CD14-positive monocyte (primary cell): ENCODE results near the gene LDAH. TPM values are rescaled to one million over a fixed set of nuclear protein-coding genes. Genes with fewer than 3 reads are reported as not detected.

Experiments used
- DNase-seq, 3 donors: peaks; one replicate each; pipeline ENCODE4 v3.0.0-alpha.2; 2011 to 2022
- H2AFZ ChIP-seq: 2 replicates; pipeline ENCODE4 v1.6.0; 2012; ENCODE audit warnings: mild to moderate bottlenecking, low read depth, low read length, inconsistent platforms; ENCODE audit not compliant: insufficient read depth, poor library complexity, severe bottlenecking
- H3K27ac ChIP-seq, 2 donors: 1 replicate in 1 of 2; 2 replicates in 1 of 2; pipeline ENCODE4 v1.5.1; 2012 to 2013; ENCODE audit warnings: low read length in 2 of 2, control low read depth in 1 of 2, inconsistent platforms in 1 of 2, low read depth in 1 of 2, mild to moderate bottlenecking in 1 of 2
- H3K27me3 ChIP-seq, 2 donors: one replicate each; pipeline versions ENCODE4 v1.6.0 to v1.6.1; 2011 to 2013; ENCODE audit warnings: low read length in 2 of 2; ENCODE audit not compliant: control insufficient read depth in 2 of 2, insufficient read depth in 2 of 2
- H3K36me3 ChIP-seq, 2 donors: replicated peaks in 1 of 2; 1 replicate in 1 of 2; 2 replicates in 1 of 2; pipeline versions ENCODE4 v1.5.1 to v1.6.1; 2012 to 2013; ENCODE audit warnings: low read length in 2 of 2, control low read depth in 1 of 2, inconsistent platforms in 1 of 2, mild to moderate bottlenecking in 1 of 2; ENCODE audit not compliant: insufficient read depth in 2 of 2, control insufficient read depth in 1 of 2
- H3K4me1 ChIP-seq, 2 donors: 1 replicate in 1 of 2; 2 replicates in 1 of 2; pipeline versions ENCODE4 v1.5.1 to v1.6.1; 2012 to 2013; ENCODE audit warnings: low read length in 2 of 2, control low read depth in 1 of 2, inconsistent platforms in 1 of 2, mild to moderate bottlenecking in 1 of 2, moderate library complexity in 1 of 2; ENCODE audit not compliant: insufficient read depth in 2 of 2, control insufficient read depth in 1 of 2
- H3K4me2 ChIP-seq: replicated peaks from 2 replicates; pipeline ENCODE3; 2012; ENCODE audit warnings: low read length, moderate library complexity, mild to moderate bottlenecking; ENCODE audit not compliant: poor library complexity, severe bottlenecking; ENCODE audit errors: extremely low read depth
- H3K4me3 ChIP-seq, 3 experiments: fragments of 200-600 bp in 1 of 3; sonication (generic) in 1 of 3; replicated peaks in 1 of 3; 1 replicate in 2 of 3; 2 replicates in 1 of 3; pipeline ENCODE4 v1.5.1; 2011 to 2013; ENCODE audit warnings: low read length in 3 of 3, mild to moderate bottlenecking in 3 of 3, control low read depth in 2 of 3, low read depth in 2 of 3, inconsistent platforms in 1 of 3, moderate library complexity in 1 of 3
- H3K79me2 ChIP-seq: 2 replicates; pipeline ENCODE4 v1.6.0; 2012; ENCODE audit warnings: mild to moderate bottlenecking, control low read depth, inconsistent platforms, low read length, moderate library complexity; ENCODE audit not compliant: insufficient read depth
- H3K9ac ChIP-seq: 2 replicates; pipeline ENCODE4 v1.6.0; 2017; ENCODE audit warnings: low read length, mild to moderate bottlenecking; ENCODE audit not compliant: insufficient read depth, poor library complexity, severe bottlenecking
- H3K9me3 ChIP-seq, 2 donors: replicated peaks in 1 of 2; 1 replicate in 1 of 2; 2 replicates in 1 of 2; pipeline versions ENCODE4 v1.5.1 to v1.6.1; 2012 to 2013; ENCODE audit warnings: low read length in 2 of 2, control low read depth in 1 of 2; ENCODE audit not compliant: control insufficient read depth in 1 of 2, insufficient read depth in 1 of 2
- H4K20me1 ChIP-seq: 2 replicates; pipeline ENCODE4 v1.6.0; 2012; ENCODE audit warnings: mild to moderate bottlenecking, low read length, control low read depth, moderate library complexity; ENCODE audit not compliant: insufficient read depth
- H3K27ac Mint-ChIP-seq, 7 donors: one replicate each; pipeline ENCODE4 v1.8.0; 2020; ENCODE audit warnings: mild to moderate bottlenecking in 7 of 7, mixed read lengths in 7 of 7, moderate library complexity in 6 of 7, inconsistent platforms in 2 of 7
- H3K27me3 Mint-ChIP-seq, 3 donors: one replicate each; pipeline ENCODE4 v1.8.0; 2021 to 2022; ENCODE audit warnings: low read depth in 3 of 3, mild to moderate bottlenecking in 3 of 3, mixed read lengths in 3 of 3, moderate library complexity in 3 of 3, inconsistent platforms in 1 of 3
- H3K36me3 Mint-ChIP-seq, 2 donors: one replicate each; pipeline ENCODE4 v1.8.0; 2020; ENCODE audit warnings: mixed read lengths in 2 of 2, inconsistent platforms in 1 of 2, mild to moderate bottlenecking in 1 of 2
- H3K4me1 Mint-ChIP-seq: one replicate; pipeline ENCODE4 v1.8.0; 2020; ENCODE audit warnings: mild to moderate bottlenecking, mixed read lengths
- H3K4me3 Mint-ChIP-seq, 2 donors: one replicate each; pipeline ENCODE4 v1.8.0; 2020; ENCODE audit warnings: mild to moderate bottlenecking in 2 of 2, mixed read lengths in 2 of 2, moderate library complexity in 1 of 2
- H3K9me3 Mint-ChIP-seq, 7 donors: one replicate each; pipeline ENCODE4 v1.8.0; 2020 to 2022; ENCODE audit warnings: mixed read lengths in 7 of 7, mild to moderate bottlenecking in 6 of 7, moderate library complexity in 6 of 7, inconsistent platforms in 2 of 7
- WGBS: methylation state at CpG from one replicate; pipeline ENCODE4 v1.1.5; 2013; ENCODE audit warnings: missing lambda C conversion rate; ENCODE audit not compliant: insufficient coverage; 5-methylcytosine and 5-hydroxymethylcytosine counted together
- intact Hi-C, 2 donors: fragments of 100-400 bp; cut with micrococcal nuclease; formaldehyde crosslinking; loops; one replicate each; pipeline versions ENCODE4 v1.15.0 to v1.15.1; 2023
- polyA plus RNA-seq, 3 donors: library from polyadenylated mRNA; depleted of rRNA in 1 of 3; unstranded in 2 of 3; stranded (reverse) in 1 of 3; fragments of 300-500 nt in 2 of 3; fragments of >200 nt in 1 of 3; fragmentation: Illumina TruSeq in 2 of 3; gene quantifications; 1 replicate in 2 of 3; 2 replicates in 1 of 3; pipeline ENCODE4 v1.2.3, GENCODE V29; 2012 to 2021
- TF ChIP-seq, protein P1 (sequence below): fragments of 200-600 bp; IDR thresholded peaks from one replicate; pipeline ENCODE4 v1.8.0; 2022; ENCODE audit warnings: antibody characterized with exemption, mild to moderate bottlenecking

LDAH gene
- polyA plus RNA-seq, 3 donors: 3.7 to 5.7 (median 5.0) TPM

- H3K4me1 Mint-ChIP-seq: peaks cover 16% of the 10 kb centered on the region
- no peak overlapping the region for H3K9ac ChIP-seq
- no peaks in the 10 kb centered on the region for H3K27me3 ChIP-seq
- no peak overlapping the region for H2AFZ ChIP-seq
- no peaks in the 10 kb centered on the region for H4K20me1 ChIP-seq
- intact Hi-C loops: no loop called here
- no peak overlapping the region for H3K27ac ChIP-seq
- no peak overlapping the region for H3K4me3 Mint-ChIP-seq
- H3K9me3 ChIP-seq: no peaks in the 10 kb centered on the region
- no peak overlapping the region for H3K4me2 ChIP-seq
- H3K27me3 Mint-ChIP-seq: no peaks in the 10 kb centered on the region
- peaks cover 14% of the 10 kb centered on the region in 2 donors for H3K4me1 ChIP-seq
- H3K4me3 ChIP-seq: no peak overlapping the region
- H3K9me3 Mint-ChIP-seq: no peaks in the 10 kb centered on the region
- peaks cover 2 to 14% of the 10 kb centered on the region in 2 donors for H3K36me3 Mint-ChIP-seq
- peaks cover 0 to 4% of the 10 kb centered on the region in 2 donors for H3K36me3 ChIP-seq
- WGBS: no CpG with 5 or more reads among the region's 2 CpGs
- H3K27ac Mint-ChIP-seq: no peak overlapping the region
- TF ChIP-seq, protein P1, sequence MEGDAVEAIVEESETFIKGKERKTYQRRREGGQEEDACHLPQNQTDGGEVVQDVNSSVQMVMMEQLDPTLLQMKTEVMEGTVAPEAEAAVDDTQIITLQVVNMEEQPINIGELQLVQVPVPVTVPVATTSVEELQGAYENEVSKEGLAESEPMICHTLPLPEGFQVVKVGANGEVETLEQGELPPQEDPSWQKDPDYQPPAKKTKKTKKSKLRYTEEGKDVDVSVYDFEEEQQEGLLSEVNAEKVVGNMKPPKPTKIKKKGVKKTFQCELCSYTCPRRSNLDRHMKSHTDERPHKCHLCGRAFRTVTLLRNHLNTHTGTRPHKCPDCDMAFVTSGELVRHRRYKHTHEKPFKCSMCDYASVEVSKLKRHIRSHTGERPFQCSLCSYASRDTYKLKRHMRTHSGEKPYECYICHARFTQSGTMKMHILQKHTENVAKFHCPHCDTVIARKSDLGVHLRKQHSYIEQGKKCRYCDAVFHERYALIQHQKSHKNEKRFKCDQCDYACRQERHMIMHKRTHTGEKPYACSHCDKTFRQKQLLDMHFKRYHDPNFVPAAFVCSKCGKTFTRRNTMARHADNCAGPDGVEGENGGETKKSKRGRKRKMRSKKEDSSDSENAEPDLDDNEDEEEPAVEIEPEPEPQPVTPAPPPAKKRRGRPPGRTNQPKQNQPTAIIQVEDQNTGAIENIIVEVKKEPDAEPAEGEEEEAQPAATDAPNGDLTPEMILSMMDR: no peak
- DNase-seq: no peak
- H3K79me2 ChIP-seq: no peaks in the 10 kb centered on the region
Measured at GRCh38 chr2:20697322-20697934, 125.5 kb downstream of the LDAH start.

DNA sequence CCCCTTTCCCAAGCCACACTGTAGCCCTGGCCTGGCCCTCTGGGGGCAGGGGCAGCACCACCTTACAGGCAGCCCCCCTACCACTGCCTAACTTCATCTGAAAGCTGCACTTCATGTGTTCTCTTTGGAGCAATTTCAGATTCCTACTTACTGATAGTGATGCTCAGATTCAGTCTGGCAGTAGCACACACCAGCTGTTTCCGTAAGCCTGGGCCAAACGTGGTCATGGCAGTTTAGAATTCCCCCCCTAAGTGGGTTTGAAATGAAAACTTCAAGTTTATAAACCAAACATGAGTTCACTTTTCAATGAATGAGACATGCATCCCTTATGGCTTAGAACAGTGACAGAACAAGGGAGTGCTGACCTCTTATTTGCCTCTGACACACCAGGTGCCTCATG is 126.5 kb downstream of the LDAH start:
- no peaks in the 10 kb centered on the region for H3K27me3 Mint-ChIP-seq
- peaks cover 2 to 16% of the 10 kb centered on the region in 2 donors for H3K36me3 Mint-ChIP-seq
- Histone ChIP-seq H3K4me3 (no peak overlapping the region), H3K9me3 (no peaks in the 10 kb centered on the region), H2AFZ (no peak overlapping the region), H3K27ac (no peak overlapping the region), H3K9ac (no peak overlapping the region), H3K27me3 (no peaks in the 10 kb centered on the region), H3K4me1 (peaks cover 14% of the 10 kb centered on the region in 2 donors), H3K79me2 (no peaks in the 10 kb centered on the region), H3K4me2 (no peak overlapping the region), H4K20me1 (no peaks in the 10 kb centered on the region), H3K36me3 (peaks cover 0 to 4% of the 10 kb centered on the region in 2 donors)
- intact Hi-C loops: no loop called here
- H3K9me3 Mint-ChIP-seq: no peaks in the 10 kb centered on the region
- no peak for DNase-seq
- no peak overlapping the region for H3K4me3 Mint-ChIP-seq
- WGBS: no CpG with 5 or more reads among the region's 2 CpGs
- peaks cover 16% of the 10 kb centered on the region for H3K4me1 Mint-ChIP-seq
- TF ChIP-seq, protein P1: no peak
- no peak overlapping the region for H3K27ac Mint-ChIP-seq
